HEK293 (cell line): ENCODE results near the gene RRBP1.

Experiments
- ZFHX2 ChIP-seq: fragments of 450-650 bp; formaldehyde crosslinking; conservative IDR thresholded peaks from 2 replicates; pipeline ENCODE4 v1.5.1; 2016; ENCODE audit warnings: missing biosample characterization, missing genetic modification characterization
- ZFP37 ChIP-seq: fragments of 450-650 bp; formaldehyde crosslinking; IDR thresholded peaks from 2 replicates; pipeline ENCODE4 v1.5.1; 2016; ENCODE audit warnings: missing biosample characterization, missing genetic modification characterization
- ZNF155 ChIP-seq: fragments of 450-650 bp; formaldehyde crosslinking; IDR thresholded peaks from 2 replicates; pipeline ENCODE4 v1.5.1; 2016; ENCODE audit warnings: missing biosample characterization, missing genetic modification characterization
- ZNF274 ChIP-seq, 2 experiments: fragments of 200-500 bp in 1 of 2; fragments of 450-650 bp in 1 of 2; sonication (Bioruptor generic) in 1 of 2; formaldehyde crosslinking in 1 of 2; IDR thresholded peaks; 2 replicates each; pipeline versions ENCODE4 v1.5.1 to v1.6.1; 2014 to 2016; ENCODE audit warnings: borderline replicate concordance in 1 of 2, inconsistent platforms in 1 of 2, low read length in 1 of 2, missing biosample characterization in 1 of 2, missing genetic modification characterization in 1 of 2
- TF ChIP-seq, protein P1 (sequence below): fragments of 450-650 bp; formaldehyde crosslinking; IDR thresholded peaks from 2 replicates; pipeline ENCODE4 v1.5.1; 2016; ENCODE audit warnings: missing biosample characterization, missing genetic modification characterization
- TF ChIP-seq, protein P2 (sequence below): fragments of 450-650 bp; formaldehyde crosslinking; IDR thresholded peaks from 2 replicates; pipeline ENCODE4 v1.5.1; 2016; ENCODE audit warnings: missing biosample characterization, missing genetic modification characterization
- TF ChIP-seq, protein P3 (sequence below): fragments of 450-650 bp; formaldehyde crosslinking; IDR thresholded peaks from 2 replicates; pipeline ENCODE4 v1.5.1; 2016; ENCODE audit warnings: missing biosample characterization, missing genetic modification characterization, borderline replicate concordance
- TF ChIP-seq, protein P4 (sequence below): fragments of 450-650 bp; formaldehyde crosslinking; IDR thresholded peaks from 2 replicates; pipeline ENCODE4 v1.5.1; 2017; ENCODE audit warnings: missing biosample characterization, missing genetic modification characterization

DNA sequence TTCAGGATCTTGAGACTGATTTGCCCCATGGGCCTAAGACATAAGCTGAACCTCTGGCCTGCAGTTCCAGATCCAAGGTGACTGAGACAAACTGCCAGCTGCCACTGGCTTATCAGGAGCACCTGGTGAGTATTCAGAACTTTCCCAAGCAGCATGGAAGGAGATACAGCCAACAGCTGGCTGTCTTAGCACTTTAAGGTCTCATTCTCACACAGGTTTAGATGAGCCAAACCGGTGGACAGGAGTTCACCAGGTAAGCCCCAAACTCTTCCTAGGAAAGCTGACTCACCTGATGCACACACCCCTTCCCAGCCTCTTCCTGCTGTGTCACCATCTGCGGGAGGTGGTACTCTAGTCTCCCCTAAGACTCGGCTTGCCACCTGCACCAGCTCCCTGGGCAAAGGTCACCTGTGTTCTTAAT is 17.9 kb upstream of the RRBP1 start, which contains the start of gene BANF2:
- TF ChIP-seq ZFP37 (no peak), ZNF274 (IDR thresholded peaks at IDR 0.05; ENCODE audit: low read length) (no peak), ZNF274 (tag by site-specific recombination; IDR thresholded peaks at IDR 0.05; ENCODE audit: borderline replicate concordance) (no peak), ZFHX2 (tag by site-specific recombination) (no peak), ZNF155 (tag by site-specific recombination) (no peak)
- TF ChIP-seq, protein P1, sequence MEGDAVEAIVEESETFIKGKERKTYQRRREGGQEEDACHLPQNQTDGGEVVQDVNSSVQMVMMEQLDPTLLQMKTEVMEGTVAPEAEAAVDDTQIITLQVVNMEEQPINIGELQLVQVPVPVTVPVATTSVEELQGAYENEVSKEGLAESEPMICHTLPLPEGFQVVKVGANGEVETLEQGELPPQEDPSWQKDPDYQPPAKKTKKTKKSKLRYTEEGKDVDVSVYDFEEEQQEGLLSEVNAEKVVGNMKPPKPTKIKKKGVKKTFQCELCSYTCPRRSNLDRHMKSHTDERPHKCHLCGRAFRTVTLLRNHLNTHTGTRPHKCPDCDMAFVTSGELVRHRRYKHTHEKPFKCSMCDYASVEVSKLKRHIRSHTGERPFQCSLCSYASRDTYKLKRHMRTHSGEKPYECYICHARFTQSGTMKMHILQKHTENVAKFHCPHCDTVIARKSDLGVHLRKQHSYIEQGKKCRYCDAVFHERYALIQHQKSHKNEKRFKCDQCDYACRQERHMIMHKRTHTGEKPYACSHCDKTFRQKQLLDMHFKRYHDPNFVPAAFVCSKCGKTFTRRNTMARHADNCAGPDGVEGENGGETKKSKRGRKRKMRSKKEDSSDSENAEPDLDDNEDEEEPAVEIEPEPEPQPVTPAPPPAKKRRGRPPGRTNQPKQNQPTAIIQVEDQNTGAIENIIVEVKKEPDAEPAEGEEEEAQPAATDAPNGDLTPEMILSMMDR (tag by site-specific recombination) = no peak
- TF ChIP-seq, protein P2, sequence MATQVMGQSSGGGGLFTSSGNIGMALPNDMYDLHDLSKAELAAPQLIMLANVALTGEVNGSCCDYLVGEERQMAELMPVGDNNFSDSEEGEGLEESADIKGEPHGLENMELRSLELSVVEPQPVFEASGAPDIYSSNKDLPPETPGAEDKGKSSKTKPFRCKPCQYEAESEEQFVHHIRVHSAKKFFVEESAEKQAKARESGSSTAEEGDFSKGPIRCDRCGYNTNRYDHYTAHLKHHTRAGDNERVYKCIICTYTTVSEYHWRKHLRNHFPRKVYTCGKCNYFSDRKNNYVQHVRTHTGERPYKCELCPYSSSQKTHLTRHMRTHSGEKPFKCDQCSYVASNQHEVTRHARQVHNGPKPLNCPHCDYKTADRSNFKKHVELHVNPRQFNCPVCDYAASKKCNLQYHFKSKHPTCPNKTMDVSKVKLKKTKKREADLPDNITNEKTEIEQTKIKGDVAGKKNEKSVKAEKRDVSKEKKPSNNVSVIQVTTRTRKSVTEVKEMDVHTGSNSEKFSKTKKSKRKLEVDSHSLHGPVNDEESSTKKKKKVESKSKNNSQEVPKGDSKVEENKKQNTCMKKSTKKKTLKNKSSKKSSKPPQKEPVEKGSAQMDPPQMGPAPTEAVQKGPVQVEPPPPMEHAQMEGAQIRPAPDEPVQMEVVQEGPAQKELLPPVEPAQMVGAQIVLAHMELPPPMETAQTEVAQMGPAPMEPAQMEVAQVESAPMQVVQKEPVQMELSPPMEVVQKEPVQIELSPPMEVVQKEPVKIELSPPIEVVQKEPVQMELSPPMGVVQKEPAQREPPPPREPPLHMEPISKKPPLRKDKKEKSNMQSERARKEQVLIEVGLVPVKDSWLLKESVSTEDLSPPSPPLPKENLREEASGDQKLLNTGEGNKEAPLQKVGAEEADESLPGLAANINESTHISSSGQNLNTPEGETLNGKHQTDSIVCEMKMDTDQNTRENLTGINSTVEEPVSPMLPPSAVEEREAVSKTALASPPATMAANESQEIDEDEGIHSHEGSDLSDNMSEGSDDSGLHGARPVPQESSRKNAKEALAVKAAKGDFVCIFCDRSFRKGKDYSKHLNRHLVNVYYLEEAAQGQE = no peak
- TF ChIP-seq, protein P3, sequence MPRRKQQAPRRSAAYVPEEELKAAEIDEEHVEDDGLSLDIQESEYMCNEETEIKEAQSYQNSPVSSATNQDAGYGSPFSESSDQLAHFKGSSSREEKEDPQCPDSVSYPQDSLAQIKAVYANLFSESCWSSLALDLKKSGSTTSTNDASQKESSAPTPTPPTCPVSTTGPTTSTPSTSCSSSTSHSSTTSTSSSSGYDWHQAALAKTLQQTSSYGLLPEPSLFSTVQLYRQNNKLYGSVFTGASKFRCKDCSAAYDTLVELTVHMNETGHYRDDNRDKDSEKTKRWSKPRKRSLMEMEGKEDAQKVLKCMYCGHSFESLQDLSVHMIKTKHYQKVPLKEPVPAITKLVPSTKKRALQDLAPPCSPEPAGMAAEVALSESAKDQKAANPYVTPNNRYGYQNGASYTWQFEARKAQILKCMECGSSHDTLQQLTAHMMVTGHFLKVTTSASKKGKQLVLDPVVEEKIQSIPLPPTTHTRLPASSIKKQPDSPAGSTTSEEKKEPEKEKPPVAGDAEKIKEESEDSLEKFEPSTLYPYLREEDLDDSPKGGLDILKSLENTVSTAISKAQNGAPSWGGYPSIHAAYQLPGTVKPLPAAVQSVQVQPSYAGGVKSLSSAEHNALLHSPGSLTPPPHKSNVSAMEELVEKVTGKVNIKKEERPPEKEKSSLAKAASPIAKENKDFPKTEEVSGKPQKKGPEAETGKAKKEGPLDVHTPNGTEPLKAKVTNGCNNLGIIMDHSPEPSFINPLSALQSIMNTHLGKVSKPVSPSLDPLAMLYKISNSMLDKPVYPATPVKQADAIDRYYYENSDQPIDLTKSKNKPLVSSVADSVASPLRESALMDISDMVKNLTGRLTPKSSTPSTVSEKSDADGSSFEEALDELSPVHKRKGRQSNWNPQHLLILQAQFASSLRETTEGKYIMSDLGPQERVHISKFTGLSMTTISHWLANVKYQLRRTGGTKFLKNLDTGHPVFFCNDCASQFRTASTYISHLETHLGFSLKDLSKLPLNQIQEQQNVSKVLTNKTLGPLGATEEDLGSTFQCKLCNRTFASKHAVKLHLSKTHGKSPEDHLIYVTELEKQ (tag by site-specific recombination) = no peak
- TF ChIP-seq, protein P4, sequence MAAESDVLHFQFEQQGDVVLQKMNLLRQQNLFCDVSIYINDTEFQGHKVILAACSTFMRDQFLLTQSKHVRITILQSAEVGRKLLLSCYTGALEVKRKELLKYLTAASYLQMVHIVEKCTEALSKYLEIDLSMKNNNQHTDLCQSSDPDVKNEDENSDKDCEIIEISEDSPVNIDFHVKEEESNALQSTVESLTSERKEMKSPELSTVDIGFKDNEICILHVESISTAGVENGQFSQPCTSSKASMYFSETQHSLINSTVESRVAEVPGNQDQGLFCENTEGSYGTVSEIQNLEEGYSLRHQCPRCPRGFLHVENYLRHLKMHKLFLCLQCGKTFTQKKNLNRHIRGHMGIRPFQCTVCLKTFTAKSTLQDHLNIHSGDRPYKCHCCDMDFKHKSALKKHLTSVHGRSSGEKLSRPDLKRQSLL (tag by site-specific recombination) = no peak
